Tibial nerve (tissue), 4 donors: ENCODE measurements around the gene BAD.

Experiments used
- CTCF ChIP-seq, 5 experiments: fragments of 200-600 bp in 3 of 5; fragments of 450-650 bp in 2 of 5; sonication (generic) in 3 of 5; IDR thresholded peaks; one replicate each; pipeline ENCODE4 v1.5.1; 2016 to 2019; ENCODE audit warnings: antibody characterized with exemption in 5 of 5, mild to moderate bottlenecking in 3 of 5, moderate library complexity in 2 of 5
- EP300 ChIP-seq, 2 donors: sonication (generic); formaldehyde crosslinking; IDR thresholded peaks; one replicate each; pipeline ENCODE4 v1.6.1; 2017; ENCODE audit warnings: antibody characterized with exemption in 2 of 2, mild to moderate bottlenecking in 1 of 2
- POLR2A ChIP-seq, 2 donors: fragments of 450-650 bp; IDR thresholded peaks; one replicate each; pipeline ENCODE4 v1.6.1; 2017; ENCODE audit warnings: antibody characterized with exemption in 2 of 2, mild to moderate bottlenecking in 2 of 2, moderate library complexity in 2 of 2

- TF ChIP-seq POLR2A (IDR thresholded peaks at IDR 0.05) (no peak), CTCF (IDR thresholded peaks at IDR 0.05) (no peak), EP300 (IDR thresholded peaks at IDR 0.05) (no peak)
These were observed 45.5 kb downstream of the BAD start for GRCh38 chr11:64238999-64239398.
